ENCODE data around the gene FBXL7.

FBXL7 gene

DNA sequence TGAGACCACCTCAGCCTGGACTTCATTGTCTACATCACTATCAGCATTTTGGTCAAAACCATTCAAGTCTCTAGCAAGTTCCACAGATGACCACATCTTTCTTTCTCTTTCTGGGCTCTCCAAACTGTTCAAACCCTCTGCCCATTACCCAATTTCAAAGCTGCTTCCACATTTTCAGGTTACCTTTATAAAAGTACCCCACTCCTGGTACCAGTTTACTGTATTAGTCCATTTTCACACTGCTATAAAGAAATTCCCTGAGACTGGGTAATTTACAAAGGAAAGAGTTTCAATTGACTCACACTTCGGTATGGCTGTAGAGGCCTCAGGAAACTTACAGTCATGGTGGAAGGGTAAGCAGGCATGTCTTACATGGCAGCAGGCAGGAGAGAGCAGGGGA is 84.5 kb downstream of the FBXL7 start:
- no peak for ATAC-seq

DNA sequence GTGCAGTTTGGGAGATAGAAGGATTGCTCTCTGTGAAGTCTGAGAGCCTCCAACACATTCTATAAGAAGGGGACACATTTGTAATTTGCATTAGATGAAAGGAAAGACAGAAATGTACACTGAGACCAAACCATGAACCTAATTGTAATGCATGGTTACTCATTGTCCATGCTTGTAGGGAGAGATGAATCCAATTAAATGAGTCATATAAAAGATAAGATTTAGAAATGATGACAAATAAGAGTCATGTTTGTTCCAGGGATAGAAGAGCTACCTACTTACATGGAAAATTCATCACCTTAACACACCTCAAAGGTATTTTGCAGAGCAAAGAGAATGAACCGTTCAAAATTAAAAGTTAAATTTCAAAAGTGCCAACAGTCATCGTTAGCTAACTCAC is 85.1 kb downstream of the FBXL7 start:
- no peak for ATAC-seq

DNA sequence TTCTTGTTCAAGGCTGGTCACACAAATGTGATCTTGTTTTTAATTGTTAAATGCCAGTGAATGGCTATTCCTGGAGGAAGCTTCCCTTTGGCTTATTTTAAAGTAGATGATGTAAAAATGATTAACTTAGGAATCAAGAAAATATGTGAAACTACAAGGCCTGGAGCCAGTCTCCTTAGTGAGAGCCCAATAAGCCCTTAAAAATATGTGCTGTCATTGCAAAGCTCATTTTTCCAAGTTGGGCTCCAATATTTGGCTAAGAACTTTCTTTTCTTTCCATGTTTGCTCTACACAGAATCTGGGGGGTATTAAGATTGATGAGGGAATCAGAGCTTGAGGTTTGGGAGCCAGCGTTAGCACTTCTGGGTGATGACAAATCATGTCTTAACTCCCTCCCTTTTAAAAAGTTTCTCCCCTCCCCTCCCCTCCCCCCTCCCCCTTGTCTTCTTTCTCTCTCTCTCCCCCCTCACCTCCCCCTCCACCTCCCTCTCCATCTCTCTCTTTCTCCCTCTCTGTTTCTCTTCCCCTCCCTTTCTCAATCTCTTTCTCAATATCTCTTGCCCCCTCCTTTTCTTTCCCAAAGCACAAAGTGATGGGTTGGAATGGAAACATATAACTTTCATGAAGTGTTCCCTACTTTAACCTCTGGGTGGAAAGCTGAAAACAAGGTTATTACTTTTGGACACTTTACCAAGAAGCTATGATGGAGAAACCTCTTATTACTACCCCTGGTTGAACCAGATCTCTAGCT is 86.0 kb downstream of the FBXL7 start:
- no peak for ATAC-seq

DNA sequence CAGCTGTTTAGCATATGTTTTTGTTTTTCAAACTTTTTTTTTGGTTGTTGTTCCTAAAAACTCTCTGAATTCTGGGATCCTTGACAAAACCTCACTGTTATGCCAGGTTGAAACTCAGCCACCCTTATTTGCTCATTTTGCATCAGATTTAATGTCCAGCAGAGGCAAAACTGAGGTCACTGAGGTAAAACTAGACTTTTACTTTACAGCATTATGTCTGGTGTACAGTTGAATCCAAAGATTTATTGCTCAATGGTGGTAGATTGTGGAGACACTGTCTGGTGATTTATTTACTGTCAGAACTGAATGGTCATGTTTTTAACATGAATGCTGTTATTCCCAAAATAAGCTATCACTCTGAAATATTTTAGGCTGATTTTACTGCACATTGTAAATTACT is 87.9 kb downstream of the FBXL7 start:
- no peak for ATAC-seq

DNA sequence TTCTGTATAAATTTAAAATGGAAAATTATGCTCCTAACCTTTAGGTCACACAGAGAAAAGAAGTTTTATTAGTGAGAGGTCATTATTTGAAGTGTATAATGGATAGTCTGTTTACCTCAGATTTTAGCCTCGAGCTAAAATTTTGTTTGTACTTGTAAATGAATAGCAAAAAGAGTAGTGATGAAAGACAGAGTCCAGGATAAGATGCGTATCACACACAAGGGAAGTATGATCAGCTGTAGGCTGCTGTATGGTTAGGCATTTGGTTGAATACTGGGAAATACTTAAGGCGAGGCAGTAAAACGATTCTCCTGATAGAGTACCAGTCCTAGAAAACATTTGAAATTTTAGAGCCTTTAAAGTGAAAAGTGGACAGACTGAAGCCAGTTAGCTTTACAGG is 92.7 kb downstream of the FBXL7 start:
- no peak for ATAC-seq

DNA sequence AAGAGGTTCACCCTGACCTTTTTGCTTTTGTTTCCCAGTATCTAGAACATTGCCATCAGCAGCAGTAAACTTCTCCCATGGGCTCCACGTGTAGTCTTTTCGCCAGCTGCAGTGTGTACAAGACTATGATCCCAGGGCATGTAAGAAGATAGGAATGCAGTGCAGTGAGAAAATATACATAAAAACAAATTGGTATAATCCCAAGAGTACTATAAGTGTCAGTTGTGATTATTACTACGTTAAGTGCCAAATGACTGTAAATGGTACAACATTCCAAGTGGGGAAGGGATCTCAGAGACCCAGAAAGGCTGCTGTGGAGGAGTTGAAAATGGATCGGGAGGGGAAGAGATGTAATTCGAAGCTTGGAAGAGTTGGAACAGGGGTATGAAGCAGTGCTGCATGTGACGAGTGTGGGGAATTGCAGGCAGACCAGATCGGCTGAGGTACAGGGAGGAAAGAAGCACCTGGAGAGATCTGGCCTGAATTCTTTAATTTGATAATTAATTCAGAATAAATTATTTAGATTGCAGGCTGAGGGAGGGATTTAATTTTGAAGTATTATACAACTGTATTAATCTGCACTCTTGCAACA is 95.1 kb downstream of the FBXL7 start:
- no peak for ATAC-seq

DNA sequence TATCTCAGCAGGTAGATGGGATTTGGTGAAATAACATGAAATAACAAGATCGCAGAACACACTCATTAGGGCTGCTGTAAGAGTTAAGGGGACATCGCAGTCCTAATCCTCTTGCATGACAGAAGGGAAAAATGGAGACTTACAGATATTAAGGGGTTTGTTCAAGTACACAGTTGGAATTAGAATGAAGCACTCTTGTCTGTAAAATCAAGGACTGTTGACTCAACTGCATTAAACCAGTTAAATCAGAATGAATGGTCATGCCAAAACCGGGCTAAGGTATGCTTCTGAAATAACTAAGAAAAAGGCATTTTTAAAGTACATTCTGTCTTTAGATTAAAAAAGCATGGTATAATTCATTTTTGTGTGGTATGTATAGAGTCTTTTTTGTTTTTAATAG is 95.9 kb downstream of the FBXL7 start:
- ATAC-seq = no peak

DNA sequence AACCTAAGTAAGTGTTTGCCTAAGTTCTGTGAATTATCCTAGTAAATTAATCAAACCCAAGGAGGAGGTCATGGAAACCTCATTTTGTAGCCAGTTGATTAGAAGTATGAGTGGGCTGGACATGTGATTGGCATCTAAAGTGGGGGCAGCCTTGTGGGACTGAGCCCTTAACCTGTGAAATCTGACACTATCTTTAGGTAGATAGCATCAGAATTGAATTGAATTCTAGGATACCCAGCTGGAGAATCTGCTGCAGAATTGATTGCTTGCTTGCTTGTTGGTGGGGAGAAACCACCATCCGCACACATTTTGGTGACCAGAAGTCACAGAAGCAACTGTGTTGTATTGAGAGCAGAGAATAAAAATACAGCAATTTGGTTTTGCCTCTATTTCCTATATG is 97.0 kb downstream of the FBXL7 start:
- no peak for ATAC-seq

DNA sequence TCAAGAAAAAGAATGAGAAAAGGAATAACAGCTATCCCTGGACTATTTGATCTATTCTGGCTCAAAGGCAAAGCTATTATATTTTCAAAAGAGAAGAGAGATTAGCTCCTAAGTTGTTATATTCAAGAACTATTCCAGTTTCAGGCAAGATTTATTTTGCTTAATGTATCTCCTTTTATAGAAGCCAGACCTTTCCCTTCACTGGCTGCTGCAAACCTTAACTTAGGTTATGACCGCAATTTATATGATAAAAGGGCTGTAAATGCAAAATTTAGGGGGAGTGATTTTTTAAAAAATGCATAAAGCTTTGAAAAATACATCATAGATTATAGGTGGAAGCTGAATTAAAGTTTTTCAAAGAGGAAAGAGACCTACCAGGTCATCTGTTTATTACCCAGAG is 97.8 kb downstream of the FBXL7 start:
- no peak for ATAC-seq

DNA sequence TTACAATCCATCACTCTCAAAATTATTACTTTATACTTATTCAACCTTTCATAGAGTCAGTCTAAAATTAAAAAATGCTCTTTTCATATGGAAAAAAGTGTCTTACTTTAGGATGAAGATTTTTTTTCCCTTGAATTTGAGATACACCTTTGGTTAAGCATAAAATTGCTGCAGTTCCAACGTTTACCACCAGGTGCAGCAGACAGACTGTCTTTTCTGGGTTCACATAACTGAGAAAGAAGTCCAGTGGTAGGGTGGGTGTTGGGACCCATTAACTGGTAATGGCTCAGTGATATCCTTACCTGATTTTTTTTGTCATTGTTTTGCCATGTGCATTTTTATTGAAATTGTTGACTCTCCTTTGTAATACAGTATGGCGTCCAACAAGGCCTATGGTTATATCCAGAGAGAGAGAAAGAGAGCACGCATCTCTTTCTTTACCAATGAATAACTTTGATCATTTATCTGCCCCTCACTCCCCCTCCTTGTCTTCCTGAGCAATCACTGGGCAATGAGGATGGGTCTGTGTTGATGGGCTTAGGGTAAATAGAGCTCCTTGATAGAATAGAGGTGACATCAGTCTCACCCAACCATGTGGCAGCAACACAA is 98.4 kb downstream of the FBXL7 start:
- no peak for ATAC-seq

DNA sequence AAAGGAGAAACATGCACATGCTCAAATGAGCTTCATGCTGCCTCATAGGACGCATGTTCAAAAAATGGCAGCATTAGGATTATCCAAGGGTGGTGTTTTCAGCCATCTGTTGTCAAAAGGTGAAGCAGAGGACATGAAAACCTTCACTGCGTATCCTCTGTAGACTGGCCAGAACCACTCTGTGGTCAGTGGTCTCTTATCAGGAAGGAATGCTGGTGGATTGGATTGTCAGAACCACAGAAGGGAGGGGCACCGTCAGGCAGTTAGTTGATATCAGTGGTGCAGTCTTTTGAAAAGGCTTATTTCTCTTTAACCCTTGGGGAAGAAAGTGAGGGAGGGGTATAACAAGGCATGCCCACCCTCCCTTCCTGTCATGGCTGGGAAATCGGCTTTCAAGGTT is 100.1 kb downstream of the FBXL7 start:
- no peak for ATAC-seq

DNA sequence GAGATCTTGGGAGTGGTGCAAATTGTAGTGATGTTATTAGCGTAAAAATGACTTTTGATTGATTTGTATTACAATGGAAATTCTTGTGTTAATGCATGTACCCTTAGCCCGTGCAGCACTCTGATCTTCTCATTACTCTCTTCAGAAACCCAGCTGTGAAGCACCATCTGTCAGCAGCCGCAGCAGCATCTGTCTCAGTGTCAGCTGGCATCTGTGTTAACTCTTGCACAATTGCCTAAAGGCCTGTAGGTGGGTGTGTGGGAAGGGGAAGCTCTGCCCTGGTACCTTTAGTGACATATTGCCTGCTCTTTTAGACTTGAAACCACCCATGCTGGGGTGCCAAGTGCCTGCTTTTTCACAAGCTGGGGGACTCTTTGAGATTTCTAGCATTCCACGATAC is 101.3 kb downstream of the FBXL7 start:
- ATAC-seq = no peak

DNA sequence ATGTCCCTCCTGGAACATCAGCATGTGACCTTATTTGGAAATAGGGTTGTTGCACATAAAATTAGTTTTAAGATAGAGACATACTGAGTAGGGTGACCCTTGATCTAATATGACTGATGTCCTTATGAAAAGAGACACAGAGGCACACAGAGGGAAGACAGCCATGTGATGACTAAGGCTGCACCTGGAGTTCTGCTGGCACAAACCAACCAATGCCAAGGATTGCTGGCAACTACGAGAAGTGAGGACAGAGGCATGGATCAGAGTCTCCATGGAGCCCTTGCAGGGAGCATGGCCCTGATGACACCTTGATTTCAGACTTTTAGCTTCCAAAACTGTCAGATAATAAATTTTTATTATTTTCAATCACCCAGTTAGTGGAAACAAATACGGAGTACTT is 101.9 kb downstream of the FBXL7 start:
- ATAC-seq = no peak

DNA sequence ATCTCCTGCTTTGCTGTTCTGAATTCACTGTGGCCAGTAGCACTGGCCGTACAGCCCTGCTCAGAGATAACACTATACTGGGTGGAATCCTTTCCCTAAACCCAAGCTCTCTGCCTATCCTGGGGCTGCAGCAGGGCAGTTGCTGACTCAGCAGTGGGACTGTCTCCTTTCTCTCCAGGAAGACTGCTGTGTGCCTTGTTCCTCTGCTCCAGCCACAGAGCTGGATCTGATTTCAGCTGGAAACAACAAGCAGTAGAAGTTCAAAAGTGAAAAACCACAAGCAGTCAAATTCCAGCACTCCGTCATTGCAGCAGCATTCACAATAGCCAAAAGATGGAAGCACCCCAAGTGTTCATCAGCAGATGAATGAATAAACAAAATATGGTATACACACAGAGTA is 105.0 kb downstream of the FBXL7 start:
- ATAC-seq = no peak

DNA sequence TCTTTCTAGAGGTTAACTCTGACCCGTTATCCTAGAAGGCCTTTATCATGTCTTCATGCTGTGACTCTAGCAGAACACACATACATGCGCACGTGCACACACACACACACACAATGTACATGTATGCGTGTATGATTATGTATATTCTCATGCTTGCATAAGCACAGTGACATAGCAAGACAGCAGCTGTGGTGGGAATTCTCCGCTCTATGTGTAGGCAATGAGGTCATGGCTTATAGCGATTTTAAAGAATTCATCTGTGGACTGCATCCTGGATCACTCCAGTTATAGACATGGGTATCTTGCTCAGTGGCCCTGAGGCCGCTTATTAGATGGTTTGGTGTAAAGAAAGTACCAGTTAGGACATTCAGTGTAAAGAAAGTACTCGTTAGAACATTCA is 106.2 kb downstream of the FBXL7 start:
- no peak for ATAC-seq

DNA sequence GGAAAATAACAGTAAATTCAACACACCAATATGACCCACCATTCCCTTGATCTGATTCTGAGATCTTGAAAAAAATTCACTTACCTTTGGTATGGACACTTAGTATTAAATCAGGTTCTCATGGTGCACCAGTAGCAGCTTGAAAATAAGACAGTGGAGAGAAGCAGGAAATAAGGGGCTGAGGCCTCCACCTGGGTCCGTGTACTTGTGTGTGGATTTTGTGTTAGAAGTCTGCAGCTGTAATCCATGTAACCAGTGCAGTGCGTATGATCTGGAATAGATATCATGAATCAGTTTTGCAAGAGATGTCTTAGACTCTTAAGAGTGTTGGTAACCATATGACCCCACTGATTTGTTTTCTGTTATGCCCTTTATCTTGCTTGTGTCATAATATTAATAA is 107.1 kb downstream of the FBXL7 start:
- no peak for ATAC-seq

DNA sequence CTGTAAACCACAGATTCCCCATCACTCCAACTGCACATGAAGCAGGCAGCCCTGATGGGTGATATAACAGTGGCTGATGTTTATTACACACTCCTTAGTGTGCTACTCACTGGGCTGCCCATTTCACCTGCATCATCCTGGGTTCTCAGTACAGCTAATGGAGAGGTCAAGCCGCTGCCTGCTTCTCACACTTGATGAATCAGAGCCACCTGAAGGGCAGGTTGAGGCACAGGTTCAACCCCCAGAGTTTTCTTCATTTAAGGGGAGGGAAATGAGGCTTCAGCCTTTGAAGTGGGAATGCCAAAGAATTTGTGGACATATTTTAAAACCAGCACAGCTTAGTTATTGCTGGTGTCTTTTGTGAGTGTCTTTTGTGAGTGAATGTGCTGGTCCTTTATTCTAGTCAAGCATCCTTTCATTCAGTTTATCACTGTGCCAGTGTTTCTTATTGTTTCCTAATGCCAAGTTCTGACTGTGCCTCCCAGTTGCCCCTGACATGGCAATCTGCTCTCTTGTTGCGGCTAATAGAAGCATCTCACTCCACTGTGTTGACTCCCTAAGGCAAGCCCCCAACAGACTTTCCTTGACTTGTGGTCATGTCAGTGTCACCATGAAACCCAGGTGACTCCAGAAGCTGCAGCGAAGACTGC is 109.2 kb downstream of the FBXL7 start:
- ATAC-seq = no peak

DNA sequence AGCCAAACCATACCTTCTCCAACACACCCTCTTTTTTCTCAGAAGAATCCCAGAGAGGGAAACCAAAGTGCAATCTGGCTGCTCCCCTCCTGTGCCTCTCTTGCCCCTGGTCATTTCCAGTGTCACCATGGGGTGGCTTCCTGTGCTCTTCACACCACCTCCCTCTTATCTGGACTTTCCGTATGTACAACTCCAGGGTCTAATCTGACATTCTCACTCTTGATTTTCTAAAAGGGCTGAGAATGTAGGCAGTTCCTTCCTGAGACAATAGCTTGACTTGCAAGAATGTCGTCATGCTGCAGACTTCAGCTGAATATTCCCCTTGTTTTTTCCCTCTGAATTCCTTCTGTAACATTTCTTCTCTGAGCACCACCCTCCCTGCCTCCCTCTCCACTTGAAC is 110.2 kb downstream of the FBXL7 start:
- ATAC-seq = no peak

DNA sequence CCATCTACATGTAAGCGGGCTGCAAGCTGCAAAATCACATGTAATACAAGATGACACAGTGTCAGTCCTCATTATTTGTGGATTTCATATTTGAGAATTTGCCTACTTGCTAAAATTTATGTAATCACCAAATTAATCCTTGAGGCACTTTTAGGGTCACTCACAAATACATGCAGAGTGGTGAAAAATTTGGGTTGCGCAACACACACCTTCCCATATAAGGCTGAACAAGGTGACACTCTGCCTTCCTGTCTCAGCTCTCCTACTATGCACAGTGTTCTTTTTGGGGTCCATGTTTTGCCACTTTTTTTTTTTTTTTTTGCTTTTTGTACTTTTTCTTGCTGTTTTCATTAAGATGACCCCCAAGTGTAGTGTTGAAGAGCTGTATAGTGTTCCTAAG is 111.0 kb downstream of the FBXL7 start:
- no peak for ATAC-seq

DNA sequence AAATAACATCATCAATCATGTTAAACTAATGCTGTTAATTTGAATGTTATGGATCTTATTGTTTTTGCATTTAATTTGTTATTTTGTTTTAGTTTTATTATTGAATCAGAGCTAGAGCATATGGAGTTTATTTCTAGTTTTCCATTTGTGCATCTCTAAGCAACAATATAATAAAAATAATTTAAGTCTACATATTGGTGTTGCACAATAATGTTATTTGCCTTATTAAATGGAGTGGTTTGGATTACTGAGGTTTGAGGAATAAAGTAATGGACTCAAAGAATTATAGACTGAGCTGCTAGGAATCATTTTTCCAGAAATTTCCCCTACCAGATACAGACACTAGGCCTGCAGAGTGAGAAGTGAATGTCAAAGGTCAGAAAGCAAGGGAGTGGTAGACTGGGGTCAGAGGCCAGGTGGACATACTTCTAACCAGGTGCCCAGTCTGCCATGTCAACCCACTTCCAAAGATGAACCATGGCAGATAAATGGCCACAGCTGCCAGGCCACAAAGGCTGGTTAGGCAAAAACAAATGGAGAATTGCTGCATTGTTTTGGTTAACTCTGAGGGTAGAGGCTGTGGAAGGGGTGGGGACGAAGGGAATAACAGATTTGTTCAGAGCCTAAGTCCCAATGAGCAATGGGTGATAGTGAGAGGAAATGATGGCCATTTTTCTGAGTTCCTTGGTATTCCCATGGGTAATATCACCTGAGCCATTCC is 113.1 kb downstream of the FBXL7 start:
- no peak for ATAC-seq

DNA sequence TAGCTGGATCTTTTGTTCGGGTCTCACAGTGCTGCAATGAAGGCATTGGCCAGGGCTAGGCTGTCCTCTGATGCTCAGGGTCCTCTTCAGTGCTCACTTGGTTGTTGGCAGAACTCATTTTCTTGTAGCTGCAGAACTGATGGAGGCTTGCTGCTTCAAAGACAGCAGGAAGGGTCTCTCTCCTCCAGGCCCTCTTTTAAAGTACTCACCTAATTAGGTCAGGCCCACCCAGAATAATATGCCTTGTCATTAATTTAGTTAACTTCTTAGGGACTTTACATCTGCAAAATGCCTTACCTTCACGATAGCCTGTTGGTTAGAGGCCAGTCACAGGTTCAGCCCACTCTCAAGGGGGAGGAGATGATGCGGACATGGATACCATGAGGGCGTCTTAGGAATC is 114.7 kb downstream of the FBXL7 start:
- no peak for ATAC-seq

DNA sequence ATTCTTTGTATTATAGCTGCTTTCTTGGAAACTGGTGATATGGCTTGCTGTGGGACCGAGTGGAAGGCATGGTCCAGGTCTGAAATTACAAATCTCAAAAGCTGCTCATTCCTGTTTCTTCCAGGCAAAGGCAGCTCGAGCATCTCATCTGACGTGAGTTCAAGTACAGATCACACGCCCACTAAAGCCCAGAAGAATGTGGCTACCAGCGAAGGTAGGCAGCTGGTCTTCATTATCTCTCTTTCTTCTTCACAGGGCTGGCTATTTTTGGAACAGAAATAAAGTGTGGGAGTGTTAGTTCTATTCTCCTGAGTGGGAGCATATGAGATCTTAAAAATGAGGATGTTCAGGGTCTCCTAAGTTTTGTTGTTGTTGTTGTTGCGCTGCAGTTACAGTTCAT is 115.9 kb downstream of the FBXL7 start:
- no peak for ATAC-seq

DNA sequence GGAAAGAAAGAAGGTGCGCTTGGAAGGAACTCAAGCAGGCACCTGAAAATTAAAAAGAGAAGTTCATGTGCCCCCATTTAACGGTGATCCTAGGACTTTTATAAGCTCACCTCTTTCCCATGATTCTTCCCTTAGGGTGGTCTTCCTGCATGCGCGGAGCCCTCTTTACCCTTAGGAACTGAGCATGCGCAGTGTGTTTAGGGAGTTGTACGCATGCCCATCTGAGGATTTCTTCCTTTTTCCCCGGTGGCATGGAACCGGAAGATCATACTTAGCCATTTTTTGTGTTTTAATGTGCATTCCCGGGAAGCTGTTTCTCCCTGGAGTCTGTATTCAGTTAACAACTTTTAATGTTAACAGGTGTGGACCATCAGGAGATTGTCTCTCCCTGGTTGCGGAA is 119.0 kb downstream of the FBXL7 start:
- no peak for ATAC-seq

Data from activated CD4-positive, CD25-positive, alpha-beta regulatory T cell treated with anti-CD3 and anti-CD28 coated beads, Interleukin-2, amount 50 U/mL, for 24 hours (primary cell).